Left ventricle myocardium superior (tissue), 1 donor: Measurements from ENCODE around the gene IPMK. TPM values are rescaled to one million over a fixed set of nuclear protein-coding genes. Genes with fewer than 3 reads are reported as not detected.
A peak's percentile ranks its signal among the peaks of the same experiment; 100 is the strongest.
"Not testable (repeated sequence)": the region's sequence is repeated elsewhere in the genome, so short reads cannot be mapped to it uniquely, and the experiment has no call there.

Experiments
- ATAC-seq: fragments of 200-7000 bp; cut with Tn5 transposase; one replicate; pipeline ENCODE4 v1.9.1; 2020; ENCODE audit warnings: mild to moderate bottlenecking, moderate library complexity
- DNase-seq: peaks from one replicate; pipeline ENCODE4 v3.0.0-alpha.2; 2020
- intact Hi-C: fragments of 100-400 bp; cut with micrococcal nuclease; formaldehyde crosslinking; loops from one replicate; pipeline ENCODE4 v1.11.0; 2022
- total RNA-seq: library from RNA; stranded (reverse); fragmentation: NEBNext Ultra II Directional; extraction: Animal tissue kit (Norgen Biotek cat#: 25700); gene quantifications from one replicate; pipeline ENCODE4 v1.2.1, GENCODE V29; 2021
- donor health status: DM: no; HTN: yes; CAD: no; lungs with severe emphysema.

IPMK gene
- total RNA-seq, 1 donor from 2014 or later, result 2.2 TPM

- ATAC-seq, result no peak
- intact Hi-C loops, result loop anchor here (10.0 kb wide), 1 partner anchor 209 kb away; the partner anchor contains the start of gene TFAM
These were observed 91.4 kb downstream of the IPMK start for GRCh38 chr10:58175990-58176900.

DNA sequence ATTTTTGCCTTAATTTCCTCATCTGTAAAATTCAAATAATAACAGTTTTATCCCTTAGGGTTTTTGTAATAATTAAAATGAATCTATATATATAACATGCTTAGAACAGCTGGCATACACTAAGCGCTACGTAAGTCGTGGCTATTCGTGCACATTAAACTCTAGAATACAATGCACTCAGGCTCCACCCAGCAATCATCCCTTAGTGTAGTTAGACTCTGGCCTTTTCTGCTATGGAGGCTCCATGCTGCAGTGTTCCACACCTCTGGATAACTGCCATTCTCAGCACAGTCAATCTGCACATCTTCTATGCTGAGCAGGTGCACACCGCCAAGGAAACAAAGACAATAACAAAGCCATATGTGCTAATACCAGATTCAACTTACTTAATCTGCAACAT is 92.9 kb downstream of the IPMK start:
- intact Hi-C loops, result loop anchor here (10.0 kb wide), 1 partner anchor 210 kb away; the partner anchor contains the start of gene TFAM
- ATAC-seq, result no peak
- no peak for DNase-seq

More at GRCh38 chr10:58175990-58176900, 91.4 kb downstream of the IPMK start:
- DNase-seq, result no peak

DNA sequence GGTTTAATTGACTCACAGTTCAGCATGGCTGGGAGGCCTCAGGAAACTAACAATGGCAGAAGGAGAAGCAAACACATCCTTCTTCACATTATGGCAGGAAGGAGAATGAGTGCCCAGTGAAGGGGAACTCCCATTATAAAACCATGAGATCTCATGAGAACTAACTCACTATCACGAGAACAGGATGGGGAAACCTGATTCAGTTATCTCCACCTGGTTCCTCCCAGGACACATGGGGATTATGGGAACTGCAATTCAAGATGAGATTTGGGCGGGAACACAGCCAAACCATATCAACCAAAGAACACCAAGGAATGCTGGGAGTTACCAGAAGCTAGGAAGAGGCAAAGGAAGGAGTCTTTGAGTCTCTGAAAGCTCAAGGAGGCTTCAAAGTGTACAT is 94.3 kb downstream of the IPMK start:
- DNase-seq, result no peak
- intact Hi-C loops, result loop anchor here (10.0 kb wide), 1 partner anchor 211 kb away; the partner anchor contains the start of gene TFAM

GRCh38 chr10:58171146-58171545 is 96.5 kb downstream of the IPMK start:
- DNase-seq (no peak), ATAC-seq (no peak)
- intact Hi-C loops, result loop anchor here (10.0 kb wide), 1 partner anchor 214 kb away; the partner anchor contains the start of gene TFAM

More for the DNA sequence above, 94.3 kb downstream of the IPMK start:
- no peak for ATAC-seq

DNA sequence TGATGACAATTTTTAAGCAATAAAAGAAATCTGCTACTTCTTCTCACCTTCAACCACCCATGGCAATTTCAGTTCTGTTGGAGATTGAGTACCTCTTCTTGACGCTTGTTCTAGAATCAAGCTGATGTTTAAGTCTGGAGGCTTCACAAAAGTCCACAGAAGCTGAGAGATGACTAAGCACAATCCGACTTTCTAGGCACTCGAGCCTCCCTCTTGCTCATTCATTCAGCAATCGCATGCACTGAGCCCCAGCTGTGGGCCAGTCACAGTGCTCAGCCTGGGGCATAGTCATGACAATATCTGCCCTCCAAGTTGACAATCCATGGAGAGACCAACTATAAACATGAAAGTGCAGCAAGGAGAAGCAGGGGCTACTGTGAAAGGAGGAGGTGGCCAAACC is 103.2 kb downstream of the IPMK start:
- DNase-seq (no peak), ATAC-seq (no peak)
- intact Hi-C loops, result no loop called here

- intact Hi-C loops, result no loop called here
- ATAC-seq (no peak), DNase-seq (no peak)
These were observed 108.9 kb downstream of the IPMK start for GRCh38 chr10:58158806-58159205.

DNA sequence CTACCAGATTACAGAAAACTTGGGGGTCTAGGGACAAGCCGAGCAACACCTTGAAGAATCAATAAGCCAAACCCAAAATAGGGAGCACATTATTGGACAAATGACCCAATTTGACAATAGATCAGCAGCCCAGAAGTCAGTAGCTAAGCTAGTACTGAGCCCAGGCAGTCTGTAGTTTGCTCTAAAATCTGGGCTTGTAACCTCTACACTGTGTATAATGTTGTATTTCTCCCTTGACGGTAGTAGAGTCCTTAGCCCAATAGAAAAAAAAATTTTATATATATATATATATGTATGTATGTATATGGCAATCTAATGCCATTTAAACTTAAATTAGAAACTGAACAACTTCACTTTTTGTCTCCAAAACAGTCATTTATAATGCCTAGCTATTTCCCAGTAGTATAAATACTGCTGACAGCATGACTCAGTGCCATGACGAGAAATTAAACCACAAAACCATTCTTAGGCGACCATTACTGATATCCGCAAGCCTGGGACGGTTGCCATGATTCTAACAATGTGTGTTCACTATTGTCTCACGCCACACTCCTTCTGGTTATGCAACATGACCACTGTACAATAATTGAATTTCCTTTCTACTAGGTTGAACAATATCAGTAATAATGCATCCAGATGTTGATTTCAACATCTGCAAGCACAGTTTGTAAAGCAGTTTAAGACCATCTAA is 110.5 kb downstream of the IPMK start:
- intact Hi-C loops, result no loop called here
- ATAC-seq (no peak), DNase-seq (no peak)

DNA sequence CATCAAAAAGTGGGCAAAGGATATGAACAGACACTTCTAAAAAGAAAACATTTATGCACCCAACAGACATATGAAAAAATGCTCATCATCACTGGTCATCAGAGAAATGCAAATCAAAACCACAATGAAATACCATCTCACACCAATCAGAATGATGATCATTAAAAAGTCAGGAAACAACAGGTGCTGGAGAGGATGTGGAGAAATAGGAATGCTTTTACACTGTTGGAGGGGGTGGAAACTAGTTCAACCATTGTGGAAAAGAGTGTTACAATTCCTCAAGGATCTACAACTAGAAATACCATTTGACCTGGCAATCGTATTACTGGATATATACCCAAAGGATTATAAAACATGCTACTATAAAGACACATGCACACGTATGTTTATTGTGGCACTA is 111.8 kb downstream of the IPMK start:
- DNase-seq, intact Hi-C loops: not testable (repeated sequence)

DNA sequence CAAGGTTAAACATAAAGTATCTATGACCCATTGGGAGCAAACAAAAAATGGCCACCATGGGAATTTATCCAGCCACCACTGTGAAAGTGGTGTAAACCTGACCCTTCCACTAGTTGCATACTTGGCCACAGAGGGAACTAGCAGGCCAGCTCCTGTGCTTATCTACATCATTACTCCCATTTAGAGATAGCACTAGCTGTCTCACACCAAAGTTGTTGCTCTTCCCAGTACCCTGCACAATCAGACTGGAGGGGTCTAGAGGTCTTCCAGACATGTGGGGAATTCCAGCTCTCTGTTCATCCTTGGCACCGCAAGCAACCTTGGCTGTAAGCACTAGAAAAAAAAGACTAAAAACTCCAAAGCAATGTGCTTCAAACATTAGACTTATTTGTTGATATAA is 113.9 kb downstream of the IPMK start:
- intact Hi-C loops, result loop anchor here (5.0 kb wide), 1 partner anchor 571 kb away; no protein-coding TSS in a partner anchor
- no peak for DNase-seq
- no peak for ATAC-seq

More for the DNA sequence above, 111.8 kb downstream of the IPMK start:
- not testable (repeated sequence) for ATAC-seq

DNA sequence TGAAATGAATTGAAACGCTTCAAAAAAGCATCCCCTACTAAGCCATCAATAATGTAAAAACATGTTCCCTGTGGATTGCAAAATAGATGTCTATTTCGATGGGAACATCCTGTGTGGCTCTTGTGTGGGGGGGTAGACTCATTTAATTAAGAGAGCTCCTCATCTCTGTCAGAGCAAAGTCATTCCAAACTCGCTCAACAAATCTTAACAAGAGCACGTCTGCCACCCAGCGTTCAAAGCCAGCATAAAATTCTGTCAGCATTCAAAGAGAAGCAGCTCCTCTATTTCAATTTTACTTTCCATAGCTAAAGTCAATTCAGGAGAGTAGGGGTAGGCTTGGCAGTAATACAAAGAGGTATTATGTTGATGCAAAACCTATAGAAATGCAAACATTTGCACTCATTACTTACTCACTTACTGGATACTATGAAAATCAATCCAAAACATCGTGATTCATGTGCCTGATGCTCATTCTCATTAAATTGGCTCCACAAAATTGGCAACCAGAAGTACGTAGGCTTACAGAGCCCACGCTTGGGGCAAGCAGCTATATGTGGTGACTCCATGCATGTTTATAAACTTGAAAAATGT is 114.9 kb downstream of the IPMK start:
- peak; percentile 25 for DNase-seq
- intact Hi-C loops, result loop anchor here (5.0 kb wide), 1 partner anchor 570 kb away; no protein-coding TSS in a partner anchor
- ATAC-seq, result no peak

DNA sequence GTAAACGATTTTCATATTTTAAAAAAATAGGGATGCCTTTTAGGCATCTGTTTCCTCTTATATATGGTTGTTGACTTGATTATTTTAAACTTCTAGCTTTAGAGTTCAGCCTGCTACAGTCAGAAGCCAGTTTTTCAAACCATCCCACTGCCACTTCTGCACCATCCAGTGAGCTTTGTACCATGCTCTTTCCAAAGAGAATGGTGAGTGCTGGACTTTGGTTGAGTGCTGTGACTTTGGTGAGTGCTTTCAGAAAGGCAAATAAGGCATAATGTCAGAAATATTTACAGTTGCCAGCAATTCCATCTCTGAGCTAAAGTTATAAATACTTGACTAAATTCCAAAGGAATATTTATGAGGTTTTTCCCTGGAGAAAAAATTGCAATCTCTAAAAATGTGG is 117.4 kb downstream of the IPMK start:
- DNase-seq (no peak), ATAC-seq (no peak)
- intact Hi-C loops, result loop anchor here (5.0 kb wide), 1 partner anchor 568 kb away; no protein-coding TSS in a partner anchor

- ATAC-seq, result no peak
- no peak for DNase-seq
- intact Hi-C loops, result no loop called here
These were observed 123.8 kb downstream of the IPMK start for GRCh38 chr10:58143944-58144343.

Other genes with a start within 250 kb of the IPMK start
- gene CISD1, start 1.3 kb upstream of the IPMK start, total RNA-seq, result 182 TPM
- 68.2 TPM for gene UBE2D1, start 67.1 kb upstream of the IPMK start, total RNA-seq
- 33.2 TPM for gene TFAM, start 117.5 kb upstream of the IPMK start, total RNA-seq
- 4.9 TPM for gene BICC1, start 245.0 kb upstream of the IPMK start, total RNA-seq